PFSK-1 (cell line): ENCODE results near the gene REXO4.

Experiments
- FOXP2 ChIP-seq: optimal IDR thresholded peaks from 2 replicates; pipeline ENCODE3; 2011; ENCODE audit warnings: borderline replicate concordance, control low read depth, inconsistent platforms; ENCODE audit not compliant: insufficient read depth; ENCODE audit errors: extremely low read length, extremely low read depth
- POLR2AphosphoS5 ChIP-seq: IDR thresholded peaks from 2 replicates; pipeline ENCODE4 v1.6.1; 2012; ENCODE audit warnings: low read depth, mild to moderate bottlenecking, control low read depth, low read length, moderate library complexity
- SIN3A ChIP-seq: IDR thresholded peaks from 2 replicates; pipeline ENCODE4 v1.6.1; 2012; ENCODE audit warnings: mild to moderate bottlenecking, low read length, moderate library complexity, borderline replicate concordance; ENCODE audit not compliant: insufficient read depth
- TAF1 ChIP-seq: IDR thresholded peaks from 2 replicates; pipeline ENCODE4 v1.6.1; 2012; ENCODE audit warnings: low read length, control low read depth, borderline replicate concordance; ENCODE audit not compliant: insufficient read depth
- TF ChIP-seq, protein P1 (sequence below), 2 experiments: IDR thresholded peaks; 2 replicates each; pipeline versions ENCODE4 v1.6.1 to v1.8.0; 2011 to 2012; ENCODE audit warnings: low read depth in 2 of 2, low read length in 2 of 2, control low read depth in 1 of 2, inconsistent platforms in 1 of 2, mild to moderate bottlenecking in 1 of 2, moderate library complexity in 1 of 2; ENCODE audit not compliant: insufficient read depth in 1 of 2

The REXO4 gene

GRCh38 chr9:133372144-133372543 is 45.7 kb downstream of the REXO4 start:
- no peak for TF ChIP-seq TAF1
- TF ChIP-seq, protein P1, sequence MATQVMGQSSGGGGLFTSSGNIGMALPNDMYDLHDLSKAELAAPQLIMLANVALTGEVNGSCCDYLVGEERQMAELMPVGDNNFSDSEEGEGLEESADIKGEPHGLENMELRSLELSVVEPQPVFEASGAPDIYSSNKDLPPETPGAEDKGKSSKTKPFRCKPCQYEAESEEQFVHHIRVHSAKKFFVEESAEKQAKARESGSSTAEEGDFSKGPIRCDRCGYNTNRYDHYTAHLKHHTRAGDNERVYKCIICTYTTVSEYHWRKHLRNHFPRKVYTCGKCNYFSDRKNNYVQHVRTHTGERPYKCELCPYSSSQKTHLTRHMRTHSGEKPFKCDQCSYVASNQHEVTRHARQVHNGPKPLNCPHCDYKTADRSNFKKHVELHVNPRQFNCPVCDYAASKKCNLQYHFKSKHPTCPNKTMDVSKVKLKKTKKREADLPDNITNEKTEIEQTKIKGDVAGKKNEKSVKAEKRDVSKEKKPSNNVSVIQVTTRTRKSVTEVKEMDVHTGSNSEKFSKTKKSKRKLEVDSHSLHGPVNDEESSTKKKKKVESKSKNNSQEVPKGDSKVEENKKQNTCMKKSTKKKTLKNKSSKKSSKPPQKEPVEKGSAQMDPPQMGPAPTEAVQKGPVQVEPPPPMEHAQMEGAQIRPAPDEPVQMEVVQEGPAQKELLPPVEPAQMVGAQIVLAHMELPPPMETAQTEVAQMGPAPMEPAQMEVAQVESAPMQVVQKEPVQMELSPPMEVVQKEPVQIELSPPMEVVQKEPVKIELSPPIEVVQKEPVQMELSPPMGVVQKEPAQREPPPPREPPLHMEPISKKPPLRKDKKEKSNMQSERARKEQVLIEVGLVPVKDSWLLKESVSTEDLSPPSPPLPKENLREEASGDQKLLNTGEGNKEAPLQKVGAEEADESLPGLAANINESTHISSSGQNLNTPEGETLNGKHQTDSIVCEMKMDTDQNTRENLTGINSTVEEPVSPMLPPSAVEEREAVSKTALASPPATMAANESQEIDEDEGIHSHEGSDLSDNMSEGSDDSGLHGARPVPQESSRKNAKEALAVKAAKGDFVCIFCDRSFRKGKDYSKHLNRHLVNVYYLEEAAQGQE (IDR thresholded peaks at IDR 0.05; ENCODE audit: insufficient read depth in 1 of 2, low read depth in 2 of 2, low read length in 2 of 2): no peak

GRCh38 chr9:133371261-133371711 is 46.5 kb downstream of the REXO4 start:
- TF ChIP-seq TAF1 (no peak), SIN3A (no peak), FOXP2 (no peak), POLR2AphosphoS5 (no peak)
- TF ChIP-seq, protein P1 (IDR thresholded peaks at IDR 0.05; ENCODE audit: insufficient read depth in 1 of 2, low read depth in 2 of 2, low read length in 2 of 2): no peak

GRCh38 chr9:133370685-133371084 is 47.1 kb downstream of the REXO4 start:
- no peak for TF ChIP-seq FOXP2
- no peak for TF ChIP-seq SIN3A
- no peak for TF ChIP-seq POLR2AphosphoS5
- TF ChIP-seq TAF1: no peak
- TF ChIP-seq, protein P1 (IDR thresholded peaks at IDR 0.05; ENCODE audit: insufficient read depth in 1 of 2, low read depth in 2 of 2, low read length in 2 of 2): no peak

DNA sequence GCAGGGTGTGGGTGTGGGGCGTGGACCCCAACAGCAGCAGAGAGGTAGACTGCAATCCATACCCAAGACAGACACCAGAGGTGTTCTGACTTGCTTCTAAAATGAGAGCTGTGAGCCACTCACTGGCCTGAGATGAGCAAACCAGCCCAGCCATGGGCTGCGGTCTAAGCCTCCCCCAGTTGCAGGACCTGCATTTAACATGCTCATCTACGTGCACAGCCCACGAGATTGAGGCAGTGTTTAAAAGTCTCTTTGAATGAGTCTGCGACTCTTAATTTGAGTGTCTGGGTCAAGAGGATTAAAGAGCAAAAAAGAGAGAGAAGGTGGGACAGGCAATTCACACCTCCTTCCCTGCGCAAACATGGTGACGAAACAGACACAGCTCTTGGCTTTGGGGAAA is 47.9 kb downstream of the REXO4 start:
- TF ChIP-seq, protein P1 (IDR thresholded peaks at IDR 0.05; ENCODE audit: insufficient read depth in 1 of 2, low read depth in 2 of 2, low read length in 2 of 2): no peak
- TF ChIP-seq FOXP2: no peak
- no peak for TF ChIP-seq SIN3A
- no peak for TF ChIP-seq POLR2AphosphoS5
- no peak for TF ChIP-seq TAF1

GRCh38 chr9:133369422-133369821 is 48.4 kb downstream of the REXO4 start:
- no peak for TF ChIP-seq SIN3A
- no peak for TF ChIP-seq FOXP2
- TF ChIP-seq TAF1: no peak
- no peak for TF ChIP-seq POLR2AphosphoS5
